ENCODE data around the gene ATP6V0A1.

The ATP6V0A1 gene

DNA sequence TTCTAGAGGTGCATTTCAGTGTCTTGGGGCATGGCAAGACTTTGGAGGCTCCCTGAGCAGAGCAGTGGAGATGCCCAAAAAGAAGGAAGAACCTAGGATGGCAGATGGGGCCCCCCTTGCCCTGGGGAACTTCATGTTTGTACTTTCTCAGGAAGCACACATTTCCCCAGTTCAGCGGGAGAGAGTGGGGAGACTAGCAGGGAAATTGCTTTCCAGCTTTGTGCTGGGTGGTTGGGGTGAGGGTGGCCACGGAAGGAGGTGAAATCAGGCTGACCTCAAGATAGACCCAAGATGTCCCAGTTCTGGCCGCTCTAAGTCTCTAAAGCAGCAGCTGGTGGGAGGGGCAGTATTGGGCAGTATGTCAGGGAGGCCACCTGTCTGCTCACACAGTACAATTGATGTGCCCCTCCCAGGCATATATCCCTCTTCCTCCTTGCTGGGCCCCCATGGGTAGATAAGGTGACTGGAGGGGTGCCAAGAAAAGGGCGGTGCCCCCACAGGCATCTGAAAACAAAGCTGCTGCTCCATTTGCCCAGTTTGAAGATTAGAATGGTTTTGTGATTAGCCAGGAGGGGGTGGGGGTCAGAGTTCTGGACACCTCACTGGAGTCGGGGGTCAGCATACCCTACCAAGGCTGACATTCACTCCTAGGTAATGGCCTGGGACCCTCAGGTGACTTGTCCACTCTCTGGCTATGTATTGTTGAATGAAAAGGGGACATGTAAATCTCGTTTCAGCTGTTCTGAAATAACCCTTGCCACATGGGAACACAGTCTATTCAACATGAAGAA is 60.3 kb downstream of the ATP6V0A1 start:
- DNase-seq (ENCODE audit: low read depth in 1 of 2, low spot score in 1 of 2): no peak

DNA sequence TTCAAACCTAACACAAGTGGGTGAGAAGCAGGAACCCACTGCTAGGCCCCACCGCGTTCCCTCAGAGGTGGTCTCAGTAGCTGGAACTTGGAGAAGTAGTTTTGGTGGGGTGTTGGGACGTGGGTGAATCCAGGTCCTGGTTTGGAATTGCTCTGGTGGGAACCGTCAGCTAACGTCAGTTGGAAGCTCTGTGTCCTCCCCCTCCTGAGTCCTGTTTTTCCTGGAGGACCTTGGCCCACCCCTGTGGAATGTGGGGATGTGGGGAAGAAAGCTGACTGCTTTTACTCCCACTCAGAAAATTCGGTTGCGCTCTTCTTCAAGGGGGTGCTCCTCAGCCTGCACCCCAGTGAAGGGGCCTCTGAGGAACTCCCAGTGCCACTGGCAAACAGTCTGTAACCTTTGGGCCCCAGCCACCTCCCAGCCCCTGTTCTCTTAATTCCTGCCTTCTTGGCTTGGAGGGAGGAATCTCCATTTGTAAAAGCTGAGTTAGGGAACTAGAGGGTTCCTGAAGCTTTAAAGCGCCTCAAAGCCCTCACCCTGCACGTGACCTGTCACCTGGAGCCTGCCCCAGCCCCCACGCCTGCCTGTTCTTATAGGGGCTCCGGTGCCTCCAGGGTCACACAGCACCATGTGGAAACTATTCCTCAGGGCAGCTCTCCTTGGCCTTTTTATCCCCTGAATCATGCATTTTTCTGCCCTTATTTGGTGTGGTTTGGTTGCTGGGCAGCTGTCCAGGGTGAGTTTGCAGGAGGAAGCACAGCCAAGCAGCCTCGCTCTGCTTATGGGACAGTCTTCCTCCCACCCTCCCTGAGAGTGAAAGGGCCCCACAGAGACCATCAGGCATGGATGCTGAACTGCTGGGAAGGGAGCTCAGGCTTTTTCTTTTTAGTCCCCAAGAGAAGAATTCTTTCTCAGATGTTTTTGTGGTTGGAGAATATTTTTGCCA is 61.1 kb downstream of the ATP6V0A1 start:
- DNase-seq (ENCODE audit: low read depth in 1 of 2, low spot score in 1 of 2): no peak

DNA sequence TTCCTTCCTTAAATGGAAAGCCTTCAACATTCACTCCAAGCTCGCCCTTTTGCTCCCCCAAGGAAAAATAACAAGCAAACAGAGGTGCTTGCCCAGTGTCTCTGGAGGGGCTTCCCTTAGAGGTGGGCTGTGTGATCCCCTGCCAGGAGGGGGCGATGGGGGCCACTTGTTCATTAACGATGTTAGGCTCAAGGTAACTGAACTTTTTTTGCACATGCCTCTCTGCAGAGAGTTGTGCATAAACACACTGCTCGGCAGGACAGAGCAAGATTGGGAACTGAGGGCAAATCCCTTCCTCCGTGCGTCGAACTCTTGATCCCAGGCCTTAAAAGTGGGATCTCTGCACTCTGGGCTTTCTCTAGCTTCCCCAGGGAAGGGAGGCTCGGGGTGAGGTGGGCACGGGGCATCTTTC is 61.9 kb downstream of the ATP6V0A1 start:
- DNase-seq (ENCODE audit: low read depth in 1 of 2, low spot score in 1 of 2): no peak

DNA sequence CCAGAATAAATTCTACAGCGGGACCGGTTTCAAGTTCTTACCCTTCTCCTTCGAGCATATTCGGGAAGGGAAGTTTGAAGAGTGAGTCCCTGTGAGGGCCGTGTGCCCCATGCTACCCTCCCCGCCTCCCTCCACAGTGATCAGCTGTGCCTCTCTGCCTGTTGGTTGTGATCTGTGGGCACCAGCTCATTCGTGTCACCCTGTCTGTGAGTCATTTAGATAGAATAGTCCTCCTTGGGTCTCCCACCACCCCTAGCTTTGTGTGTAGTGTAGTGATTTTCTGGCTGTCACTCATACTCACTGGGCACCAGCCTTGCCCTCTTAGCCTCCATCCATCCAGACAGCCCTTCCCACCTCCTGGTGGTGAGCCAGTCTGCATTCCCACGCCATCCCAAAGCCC is 62.4 kb downstream of the ATP6V0A1 start:
- no peak for DNase-seq (ENCODE audit: low read depth in 1 of 2, low spot score in 1 of 2)

DNA sequence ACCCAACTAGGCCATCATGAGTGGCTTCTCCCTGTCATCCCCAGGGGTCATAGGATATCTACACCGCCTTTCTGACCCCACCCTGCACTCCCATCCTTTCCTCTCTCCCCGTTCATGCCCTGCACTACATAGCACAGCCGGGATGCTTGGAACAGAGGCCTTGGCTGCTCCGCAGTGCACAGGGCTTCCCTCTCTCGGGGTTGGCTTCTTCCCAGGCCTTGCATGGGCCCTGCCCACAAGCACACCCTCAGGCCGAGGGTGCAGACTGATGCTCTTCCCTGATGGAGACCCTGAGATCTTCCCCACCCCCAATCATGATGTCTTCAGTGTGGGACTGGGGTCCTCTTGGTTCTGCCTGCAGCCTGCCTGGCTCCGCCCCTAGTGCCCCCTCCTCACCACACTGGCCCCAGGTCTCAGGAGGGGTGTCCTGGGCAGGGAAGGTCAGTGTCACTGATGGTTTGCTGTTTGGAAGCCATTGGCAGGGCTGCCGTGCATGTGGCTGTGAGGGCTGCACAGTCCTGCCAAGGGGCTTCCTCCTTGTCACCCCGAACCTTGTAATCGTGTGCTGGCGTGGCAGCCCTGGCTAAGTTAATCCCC is 63.1 kb downstream of the ATP6V0A1 start:
- DNase-seq (ENCODE audit: low read depth in 1 of 2, low spot score in 1 of 2): no peak

DNA sequence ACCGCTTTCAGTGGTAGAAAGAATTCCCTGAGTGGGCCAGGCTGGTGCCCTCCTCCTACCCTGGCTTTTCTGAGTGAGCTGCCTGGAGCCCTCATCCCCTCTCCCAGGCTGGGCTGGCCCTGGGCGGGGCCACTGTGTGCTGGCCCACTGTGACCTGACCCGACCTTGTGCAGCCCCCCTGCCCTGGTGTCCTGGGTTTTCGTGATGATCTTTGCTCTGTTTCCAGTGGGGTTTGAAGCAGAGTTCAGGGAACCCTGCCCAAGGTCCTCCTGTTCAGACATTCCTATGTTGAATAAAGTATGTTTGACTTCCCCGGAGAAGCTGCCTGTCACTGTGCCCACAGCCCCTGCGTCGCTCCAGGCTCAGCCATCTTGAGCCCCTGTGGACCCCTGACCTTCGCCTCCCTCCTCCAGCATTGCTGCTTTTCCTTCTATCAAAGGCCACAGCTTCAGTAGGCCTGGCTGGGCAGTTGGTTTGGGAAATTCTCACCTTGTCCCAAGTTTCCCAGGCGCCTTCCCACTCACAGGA is 63.6 kb downstream of the ATP6V0A1 start:
- DNase-seq (ENCODE audit: low read depth in 1 of 2, low spot score in 1 of 2): no peak

DNA sequence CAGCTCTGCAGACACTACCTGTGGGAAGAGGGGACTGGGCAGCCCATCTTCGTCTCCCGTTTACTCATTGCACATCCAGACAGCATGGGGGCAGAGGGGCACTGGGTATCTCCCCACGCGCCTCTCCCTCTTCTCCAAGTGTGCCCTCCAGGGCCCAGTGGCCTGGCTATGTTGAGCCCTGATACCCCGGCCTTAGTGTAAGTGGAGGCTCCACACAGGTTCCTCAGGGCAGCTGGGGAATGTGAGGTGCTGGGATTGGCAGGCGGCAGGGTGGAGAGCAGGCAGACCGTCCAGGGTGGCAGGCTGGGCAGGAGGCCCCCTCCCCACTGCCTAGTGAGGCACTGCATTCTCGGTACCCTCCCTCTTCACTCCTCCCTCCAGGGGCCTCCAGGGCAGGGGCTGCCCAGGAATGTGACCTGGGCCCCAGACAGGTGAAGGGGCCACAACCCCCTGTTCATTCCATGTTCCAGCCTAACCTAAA is 64.2 kb downstream of the ATP6V0A1 start:
- no peak for DNase-seq (ENCODE audit: low read depth in 1 of 2, low spot score in 1 of 2)

DNA sequence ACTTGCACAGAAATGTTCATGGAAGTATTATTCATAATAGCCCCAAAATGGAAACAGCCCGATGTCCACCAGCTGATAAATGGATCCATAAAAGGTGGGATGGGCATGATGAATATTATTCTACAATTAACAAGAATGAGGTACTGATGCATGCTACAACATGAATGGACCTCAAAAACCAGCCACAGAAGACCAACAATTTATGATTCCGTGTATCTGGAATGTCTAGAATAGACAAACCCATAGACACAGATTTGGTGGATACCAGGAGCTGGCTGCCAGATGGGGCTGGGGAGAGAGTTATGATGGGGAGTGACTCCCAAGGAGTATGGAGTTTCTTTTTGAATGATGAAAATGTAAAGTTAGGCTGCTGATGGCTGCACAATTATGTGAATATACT is 66.5 kb downstream of the ATP6V0A1 start:
- no peak for DNase-seq (ENCODE audit: low read depth in 1 of 2, low spot score in 1 of 2)

DNA sequence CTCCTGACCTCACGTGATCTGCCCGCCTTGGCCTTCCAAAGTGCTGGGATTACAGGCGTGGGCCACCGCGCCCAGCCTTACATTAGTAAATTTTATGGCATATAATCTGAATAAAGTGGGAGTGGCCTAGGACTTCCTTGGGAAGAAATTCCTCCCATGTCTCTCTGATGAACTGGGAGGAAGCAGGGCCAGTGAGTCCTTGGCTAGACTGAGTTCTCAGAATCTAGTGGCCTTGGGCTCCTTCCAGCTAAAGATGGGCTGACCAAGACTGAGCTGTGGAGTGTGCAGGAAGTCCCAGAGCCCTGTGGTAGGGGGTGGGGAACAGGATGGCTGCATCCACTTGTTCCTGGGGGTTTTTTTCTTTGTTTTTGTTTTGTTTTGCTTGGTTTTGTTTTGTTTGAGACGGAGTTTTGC is 67.4 kb downstream of the ATP6V0A1 start:
- DNase-seq (ENCODE audit: low read depth in 1 of 2, low spot score in 1 of 2): no peak

DNA sequence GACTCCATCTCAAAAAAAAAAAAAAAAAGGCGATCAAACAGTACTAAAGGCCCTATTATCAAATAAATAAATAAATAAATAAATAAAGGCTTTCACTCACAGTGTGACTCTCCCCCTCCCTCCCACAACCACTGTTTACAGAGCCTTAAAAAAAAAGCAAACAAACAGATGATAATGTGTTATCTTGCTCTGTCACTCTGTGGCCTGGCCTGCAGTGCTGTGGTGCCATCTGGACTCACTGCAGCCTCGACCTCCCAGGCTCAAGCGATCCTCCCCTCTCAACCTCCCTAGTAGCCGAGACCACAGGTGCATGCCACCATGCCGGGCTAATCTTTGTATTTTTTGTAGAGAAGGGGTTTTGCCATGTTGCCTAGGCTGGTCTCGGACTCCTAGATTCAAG is 69.3 kb downstream of the ATP6V0A1 start:
- no peak for DNase-seq (ENCODE audit: low read depth in 1 of 2, low spot score in 1 of 2)

DNA sequence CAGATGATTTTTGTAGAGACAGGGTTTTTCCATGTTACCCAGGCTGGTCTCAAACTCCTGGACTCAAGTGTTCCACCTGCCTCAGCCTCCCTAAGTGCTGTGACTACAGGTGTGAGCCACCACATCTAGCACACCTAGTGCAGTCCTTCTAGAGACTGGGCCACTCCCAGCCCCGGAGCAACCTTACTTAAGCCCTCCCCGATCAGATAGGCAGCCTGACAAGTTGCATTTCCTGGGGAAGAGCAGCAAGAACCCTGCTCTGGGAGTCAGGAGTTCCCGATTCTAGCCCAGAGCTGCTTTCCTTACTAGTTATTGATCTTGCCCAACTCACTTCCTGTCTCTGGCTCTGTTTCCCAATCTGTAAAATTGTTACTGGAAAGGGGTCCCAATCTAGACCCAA is 70.4 kb downstream of the ATP6V0A1 start:
- no peak for DNase-seq (ENCODE audit: low read depth in 1 of 2, low spot score in 1 of 2)

DNA sequence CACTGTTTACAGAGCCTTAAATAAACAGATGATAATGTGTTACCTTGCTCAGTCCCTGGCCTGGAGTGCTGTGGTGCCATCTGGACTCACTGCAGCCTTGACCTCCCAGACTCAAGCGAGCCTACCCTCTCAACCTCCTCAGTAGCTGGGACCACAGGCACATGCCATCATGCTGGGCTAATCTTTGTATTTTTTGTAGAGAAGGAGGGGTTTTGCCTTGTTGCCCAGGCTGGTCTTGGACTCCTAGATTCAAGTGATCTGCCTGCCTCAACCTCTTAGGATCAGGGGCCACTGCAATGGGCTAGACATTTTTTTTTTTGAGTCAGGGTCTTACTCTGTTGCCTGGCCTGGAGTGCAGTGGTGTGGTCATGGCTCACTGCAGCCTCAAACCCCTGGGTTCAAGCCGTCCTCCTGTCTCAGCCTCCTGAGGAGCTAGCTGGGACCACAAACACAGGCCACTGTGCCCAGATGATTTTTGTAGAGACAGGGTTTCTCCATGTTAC is 72.3 kb downstream of the ATP6V0A1 start:
- no peak for DNase-seq (ENCODE audit: low read depth in 1 of 2, low spot score in 1 of 2)

DNA sequence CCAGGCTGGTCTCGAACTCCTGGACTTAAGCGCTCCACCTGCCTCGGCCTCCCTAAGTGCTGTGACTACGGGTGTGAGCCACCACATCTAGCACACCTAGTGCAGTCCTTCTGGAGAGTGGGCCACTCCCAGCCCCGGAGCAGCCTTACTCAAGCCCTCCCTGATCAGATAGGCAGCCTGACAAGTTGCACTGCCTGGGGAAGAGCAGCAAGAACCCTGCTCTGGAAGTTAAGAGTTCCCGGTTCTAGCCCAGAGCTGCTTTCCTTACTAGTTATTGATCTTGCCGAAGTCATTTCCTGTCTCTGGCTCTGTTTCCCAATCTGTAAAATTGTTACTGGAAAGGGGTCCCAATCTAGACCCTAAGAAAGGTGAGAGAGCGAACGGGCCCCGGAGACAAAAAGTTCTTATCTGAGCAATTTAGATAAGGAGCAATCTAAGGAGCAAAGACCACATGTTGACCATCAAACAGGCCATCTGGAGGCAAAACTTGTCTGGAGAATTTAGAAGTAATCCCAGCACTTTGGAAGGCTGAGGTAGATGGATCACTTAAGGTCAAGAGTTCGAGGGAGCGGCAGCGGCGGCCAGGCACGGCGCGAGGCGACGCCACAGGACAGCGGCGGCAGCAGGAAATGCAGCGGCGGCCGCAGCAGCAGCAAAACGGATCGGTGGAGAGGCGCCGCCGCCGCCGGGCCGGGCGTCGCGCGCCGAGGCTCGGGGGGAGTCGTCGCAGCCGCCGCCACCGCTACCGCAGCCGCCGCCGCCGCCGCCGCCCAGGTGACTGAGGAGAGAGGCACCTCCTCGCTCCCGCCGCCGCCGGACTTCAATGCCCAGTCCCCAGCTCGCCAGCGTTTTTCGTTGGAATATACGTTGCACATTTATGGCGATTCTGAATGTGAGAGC is 73.0 kb downstream of the ATP6V0A1 start:
- DNase-seq (ENCODE audit: low read depth in 1 of 2, low spot score in 1 of 2): peak; percentile 17 to 50

DNA sequence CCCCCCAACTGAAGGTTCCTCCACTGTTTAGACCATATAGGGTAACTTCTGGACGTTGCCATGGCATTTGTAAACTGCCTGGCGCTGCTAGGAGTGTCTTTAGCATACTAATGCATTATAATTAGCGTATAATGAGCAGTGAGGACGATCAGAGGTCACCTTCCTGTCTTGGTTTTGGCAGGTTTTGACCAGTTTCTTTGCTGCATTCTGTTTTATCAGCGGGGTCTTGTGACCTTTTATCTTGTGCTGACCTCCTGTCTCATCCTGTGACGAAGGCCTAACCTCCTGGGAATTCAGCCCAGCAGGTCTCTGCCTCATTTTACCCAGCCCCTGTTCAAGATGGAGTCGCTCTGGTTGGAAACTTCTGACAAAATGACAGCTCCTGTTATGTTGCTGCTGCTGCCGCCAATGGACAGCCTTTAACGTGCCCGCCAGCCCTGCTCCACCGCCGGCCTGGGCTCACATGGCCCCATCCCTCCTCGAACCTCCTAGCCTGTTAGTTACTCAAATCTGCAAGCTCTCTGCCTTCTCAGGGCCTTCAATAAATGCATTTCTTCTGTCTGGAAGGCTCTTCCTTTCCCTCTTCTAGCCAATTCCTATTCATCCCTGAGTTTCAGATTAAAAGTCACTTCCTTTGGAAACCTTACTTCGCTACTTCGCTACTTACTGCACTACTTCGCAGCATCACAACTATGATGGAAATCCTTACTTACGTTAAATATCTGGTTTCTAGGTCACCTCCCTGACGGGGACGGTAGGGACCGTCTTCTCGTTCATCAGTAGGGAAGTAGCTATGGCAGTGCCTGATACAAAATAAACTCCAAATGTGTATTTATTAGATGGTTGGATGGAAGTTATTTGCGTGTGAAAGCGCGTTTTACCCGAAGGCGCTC is 76.7 kb downstream of the ATP6V0A1 start:
- no peak for DNase-seq (ENCODE audit: low read depth in 1 of 2, low spot score in 1 of 2)

DNA sequence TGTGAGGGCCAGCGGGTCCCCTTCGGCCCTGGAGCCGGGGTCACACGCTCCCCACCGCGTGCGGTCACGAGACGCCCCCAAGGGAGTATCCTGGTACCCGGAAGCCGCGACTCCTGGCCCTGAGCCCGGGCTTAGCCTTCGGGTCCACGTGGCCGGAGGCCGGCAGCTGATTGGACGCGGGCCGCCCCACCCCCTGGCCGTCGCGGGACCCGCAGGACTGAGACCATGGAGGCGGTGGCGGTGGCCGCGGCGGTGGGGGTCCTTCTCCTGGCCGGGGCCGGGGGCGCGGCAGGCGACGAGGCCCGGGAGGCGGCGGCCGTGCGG is 77.3 kb downstream of the ATP6V0A1 start, which contains the start of gene NAGLU:
TSS of gene NAGLU (plus strand) at position 194 of the 324 bp plus-strand sequence. CDS start at position 226, 32 bp downstream.
- peak; percentile 58 to 71 for DNase-seq (ENCODE audit: low read depth in 1 of 2, low spot score in 1 of 2)

DNA sequence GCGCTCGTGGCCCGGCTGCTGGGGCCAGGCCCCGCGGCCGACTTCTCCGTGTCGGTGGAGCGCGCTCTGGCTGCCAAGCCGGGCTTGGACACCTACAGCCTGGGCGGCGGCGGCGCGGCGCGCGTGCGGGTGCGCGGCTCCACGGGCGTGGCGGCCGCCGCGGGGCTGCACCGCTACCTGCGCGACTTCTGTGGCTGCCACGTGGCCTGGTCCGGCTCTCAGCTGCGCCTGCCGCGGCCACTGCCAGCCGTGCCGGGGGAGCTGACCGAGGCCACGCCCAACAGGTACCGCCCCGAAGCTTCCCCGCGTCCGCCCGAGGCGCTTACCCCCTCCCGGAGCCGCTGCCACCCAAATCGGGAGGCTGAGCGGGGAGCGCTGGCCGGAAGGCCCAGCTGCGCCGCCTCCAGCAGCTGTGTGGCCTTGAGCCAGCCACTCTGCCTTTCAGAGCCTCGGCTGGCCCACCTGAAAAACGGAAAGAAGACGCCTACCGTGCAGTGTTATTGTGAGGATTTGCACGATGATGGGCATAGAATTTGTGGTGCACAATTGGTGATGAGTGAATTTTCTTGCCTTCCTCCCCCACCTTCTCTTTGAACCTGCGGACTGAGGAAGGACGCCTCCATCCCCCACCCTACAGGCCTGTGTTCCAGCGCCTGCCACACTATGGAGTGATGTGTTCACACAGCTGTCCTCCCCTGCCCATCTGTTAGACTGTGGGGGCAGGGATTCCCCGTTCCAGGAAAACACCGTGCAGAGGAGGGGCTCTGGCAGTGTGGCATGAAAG is 77.9 kb downstream of the ATP6V0A1 start:
- DNase-seq (ENCODE audit: low read depth in 1 of 2, low spot score in 1 of 2): peak; percentile 45 to 57

DNA sequence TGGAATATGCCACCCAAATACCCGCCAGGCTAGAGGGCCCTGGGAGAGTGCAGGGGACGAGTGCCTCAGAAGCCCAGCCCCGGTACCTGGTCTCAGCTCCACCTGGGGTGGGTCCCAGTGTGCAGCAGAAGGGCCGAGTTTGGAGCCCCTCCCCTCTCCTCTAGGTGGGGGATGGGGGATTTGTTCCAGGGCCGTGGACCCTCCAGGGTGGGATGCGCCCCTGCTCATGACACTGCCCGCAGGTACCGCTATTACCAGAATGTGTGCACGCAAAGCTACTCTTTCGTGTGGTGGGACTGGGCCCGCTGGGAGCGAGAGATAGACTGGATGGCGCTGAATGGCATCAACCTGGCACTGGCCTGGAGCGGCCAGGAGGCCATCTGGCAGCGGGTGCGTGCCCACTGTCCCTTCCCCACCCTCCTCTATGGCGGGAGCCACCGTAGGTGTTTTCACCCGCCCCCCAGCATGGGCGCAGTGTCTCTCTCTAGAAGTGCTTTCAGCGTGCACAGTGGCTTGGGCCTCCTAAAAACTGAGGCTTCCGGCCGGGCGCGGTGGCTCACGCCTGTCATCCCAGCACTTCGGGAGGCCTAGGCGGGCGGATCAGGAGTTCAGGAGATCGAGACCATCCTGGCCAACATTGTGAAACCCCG is 78.6 kb downstream of the ATP6V0A1 start:
- no peak for DNase-seq (ENCODE audit: low read depth in 1 of 2, low spot score in 1 of 2)

Data from activated T-helper 1 cell treated with anti-CD3 and anti-CD28 coated beads, Interleukin-2, amount 50 U/mL, for 16 hours (primary cell).